PFSK-1 (cell line): ENCODE results near the gene CCDC50.
A peak's percentile ranks its signal among the peaks of the same experiment; 100 is the strongest.

Source experiments
- FOXP2 ChIP-seq: optimal IDR thresholded peaks from 2 replicates; pipeline ENCODE3; 2011; ENCODE audit warnings: borderline replicate concordance, control low read depth, inconsistent platforms; ENCODE audit not compliant: insufficient read depth; ENCODE audit errors: extremely low read length, extremely low read depth
- POLR2AphosphoS5 ChIP-seq: IDR thresholded peaks from 2 replicates; pipeline ENCODE4 v1.6.1; 2012; ENCODE audit warnings: low read depth, mild to moderate bottlenecking, control low read depth, low read length, moderate library complexity
- REST ChIP-seq, 2 experiments: IDR thresholded peaks; 2 replicates each; pipeline versions ENCODE4 v1.6.1 to v1.8.0; 2011 to 2012; ENCODE audit warnings: low read depth in 2 of 2, low read length in 2 of 2, control low read depth in 1 of 2, inconsistent platforms in 1 of 2, mild to moderate bottlenecking in 1 of 2, moderate library complexity in 1 of 2; ENCODE audit not compliant: insufficient read depth in 1 of 2
- SIN3A ChIP-seq: IDR thresholded peaks from 2 replicates; pipeline ENCODE4 v1.6.1; 2012; ENCODE audit warnings: mild to moderate bottlenecking, low read length, moderate library complexity, borderline replicate concordance; ENCODE audit not compliant: insufficient read depth
- TAF1 ChIP-seq: IDR thresholded peaks from 2 replicates; pipeline ENCODE4 v1.6.1; 2012; ENCODE audit warnings: low read length, control low read depth, borderline replicate concordance; ENCODE audit not compliant: insufficient read depth

Gene CCDC50

GRCh38 chr3:191329654-191330529 lies 698 bp downstream of the CCDC50 start, which contains the start of gene UTS2B:
Gene UTS2B, minus strand, starts transcription at chr3:191330526. Its CDS starts 48,337 bp downstream, at chr3:191282189.
- TF ChIP-seq FOXP2 (no peak), TAF1 (peak; percentile 49; the same call in 1 of the 2 replicates), REST (IDR thresholded peaks at IDR 0.05; ENCODE audit: insufficient read depth in 1 of 2, low read depth in 2 of 2, low read length in 2 of 2) (no peak), SIN3A (no peak), POLR2AphosphoS5 (peak; percentile 56; the same call in 1 of the 2 replicates)

GRCh38 chr3:191330530-191331048 lies 1.4 kb downstream of the CCDC50 start:
- TF ChIP-seq SIN3A: no peak

GRCh38 chr3:191331388-191331787 lies 2.2 kb downstream of the CCDC50 start:
- no peak for TF ChIP-seq SIN3A
- TF ChIP-seq POLR2AphosphoS5: no peak
- TF ChIP-seq REST (IDR thresholded peaks at IDR 0.05; ENCODE audit: insufficient read depth in 1 of 2, low read depth in 2 of 2, low read length in 2 of 2): no peak
- TF ChIP-seq FOXP2: no peak
- TF ChIP-seq TAF1: no peak

- TF ChIP-seq POLR2AphosphoS5 (no peak; the same call in 1 of the 2 replicates), TAF1 (no peak), REST (IDR thresholded peaks at IDR 0.05; ENCODE audit: insufficient read depth in 1 of 2, low read depth in 2 of 2, low read length in 2 of 2) (no peak), FOXP2 (no peak), SIN3A (no peak)
Measured at GRCh38 chr3:191333298-191333880, 4.2 kb downstream of the CCDC50 start.

- no peak for TF ChIP-seq REST (IDR thresholded peaks at IDR 0.05; ENCODE audit: insufficient read depth in 1 of 2, low read depth in 2 of 2, low read length in 2 of 2)
- no peak for TF ChIP-seq FOXP2
- no peak for TF ChIP-seq SIN3A
- TF ChIP-seq POLR2AphosphoS5: no peak
- TF ChIP-seq TAF1: no peak
Measured at GRCh38 chr3:191334346-191334893, 5.2 kb downstream of the CCDC50 start.
